ENCODE measurements around the gene NCOA1. TPM values are rescaled to one million over a fixed set of nuclear protein-coding genes. Genes with fewer than 3 reads are reported as not detected.

Gene NCOA1
- total and polyA plus RNA-seq, 2 of the 4 experiments (the other 2 are of a cell fraction): 6.7 to 11.3 TPM

- intact Hi-C loops (cut with micrococcal nuclease) (no loop called here), dilution Hi-C loops (cut with HindIII; ENCODE audit: low sequenced_read_pairs, unreplicated experiment) (no loop called here)
- WGBS, 2 experiments (ENCODE audit: extremely low coverage in 2 of 2, insufficient read length in 1 of 2): 100% methylated on average over 2 of the region's 3 CpGs; no CpG with 5 or more reads in 1 of the 2 experiments
These were observed 234.9 kb downstream of the NCOA1 start for GRCh38 chr2:24725956-24726355.

More at GRCh38 chr2:24725956-24726355, 234.9 kb downstream of the NCOA1 start:
- in situ Hi-C loops (cut with MboI; ENCODE audit: low sequenced_read_pairs): no loop called here
- no peak overlapping the region for H2BK15ac ChIP-seq (ENCODE audit: low read depth, low read length)
- no peak overlapping the region for H2AK5ac ChIP-seq (ENCODE audit: low read depth, low read length)
- ChIA-PET CTCF (no interaction called here), POLR2A (ENCODE audit: unreplicated experiment) (no interaction called here)
- ATAC-seq (ENCODE audit: low read depth) (no peak), DNase-seq (no peak)
- no peaks in the 10 kb centered on the region for H4K20me1 ChIP-seq (ENCODE audit: insufficient read depth, low read length)
- H2AK9ac ChIP-seq (replicated peaks; ENCODE audit: low read depth, low read length, poor library complexity): no peak overlapping the region
- H2AFZ ChIP-seq (replicated peaks; ENCODE audit: low read length, poor library complexity): no peak overlapping the region
- no peak overlapping the region for H2BK20ac ChIP-seq (ENCODE audit: low read depth, low read length)
- H2BK120ac ChIP-seq (ENCODE audit: low read depth, low read length): no peak overlapping the region
- no TSS peak for BruUV-seq (replicated peaks)
- H4K8ac ChIP-seq (ENCODE audit: low read depth in 2 of 2, low read length in 2 of 2): no peak overlapping the region
- no peak overlapping the region for H3K14ac ChIP-seq (replicated peaks; ENCODE audit: low read depth, low read length)
- H4K5ac ChIP-seq (ENCODE audit: low read depth, low read length): no peak overlapping the region
- no peak overlapping the region for H2BK5ac ChIP-seq (ENCODE audit: low read depth, low read length, poor library complexity, severe bottlenecking)
- H3K9ac ChIP-seq (ENCODE audit: low read depth, low read length): no peak overlapping the region
- no peak for TF ChIP-seq CTCF (conservative IDR thresholded peaks at IDR 0.05; ENCODE audit: low read depth, low read length)
- TF ChIP-seq RCOR1 (IDR thresholded peaks at IDR 0.05; ENCODE audit: insufficient replicate concordance, low read length): no peak
- H3K36me3 ChIP-seq (ENCODE audit: control insufficient read depth, insufficient read depth, low read length): peaks cover 4% of the 10 kb centered on the region; the same call in 1 of the 2 replicates
- H3K9me1 ChIP-seq (ENCODE audit: insufficient read depth, low read length): 0 out of 2 replicates have a peak, but pooled peaks cover 2% of the 10 kb centered on the region
- H3K9me3 ChIP-seq (ENCODE audit: control insufficient read depth, insufficient read depth, low read length): no peaks in the 10 kb centered on the region
- H3K27me3 ChIP-seq (ENCODE audit: control insufficient read depth, insufficient read depth, low read length): no peaks in the 10 kb centered on the region
- no peak overlapping the region for H3K4me2 ChIP-seq (ENCODE audit: low read depth, low read length)
- H4K91ac ChIP-seq (ENCODE audit: insufficient read depth, low read depth, low read length): no peak overlapping the region
- H3K4ac ChIP-seq (ENCODE audit: low read depth, low read length): no peak overlapping the region
- H3K27ac ChIP-seq (ENCODE audit: insufficient read depth, low read length): no peak overlapping the region
- no peak overlapping the region for H3K4me3 ChIP-seq (ENCODE audit: insufficient read depth, low read depth, low read length)
- H3K56ac ChIP-seq (ENCODE audit: extremely low read depth, insufficient read depth, low read length): no peak overlapping the region
- H3K23ac ChIP-seq (ENCODE audit: low read depth, low read length): no peak overlapping the region
- H3K4me1 ChIP-seq (ENCODE audit: control insufficient read depth, insufficient read depth, low read length): peaks cover 4% of the 10 kb centered on the region; the same call in 1 of the 2 replicates
- H3K18ac ChIP-seq (ENCODE audit: low read depth, low read length): no peak overlapping the region
- no peaks in the 10 kb centered on the region for H3K79me1 ChIP-seq (ENCODE audit: low read depth in 1 of 2, low read length in 2 of 2)

Measured in IMR-90 (cell line).